Endothelial cell of umbilical vein (primary cell): Measurements from ENCODE around the gene NAV2. TPM values are rescaled to one million over a fixed set of nuclear protein-coding genes. Genes with fewer than 3 reads are reported as not detected.

Experiments used
- BruUV-seq: library from RNA; stranded (reverse); fragments of 400-500 nt; replicated peaks from 2 replicates; lab custom pipeline; 2021; lab: Mats Ljungman, UMichigan
- CTCF ChIA-PET: fragments of 300-600, 350-600 bp; sonication (Branson Sonifier 250); formaldehyde crosslinking; loops from one replicate; lab custom pipeline; 2021; ENCODE audit warnings: antibody characterized with exemption, inconsistent platforms; lab: Charles Lee
- POLR2A ChIA-PET: fragments of 300-600, 350-600 bp; sonication (Branson Sonifier 250); formaldehyde crosslinking; loops from one replicate; lab custom pipeline; 2021; ENCODE audit warnings: antibody characterized with exemption, inconsistent platforms; lab: Charles Lee
- DNase-seq: peaks from one replicate; pipeline ENCODE4 v3.0.0-alpha.2; 2011; ENCODE audit warnings: low read depth, low spot score
- FAIRE-seq: peaks from 2 replicates; lab custom pipeline; 2011; peaks lifted over from hg19 to GRCh38; lab: Jason Lieb, UNC
- H2AFZ ChIP-seq: 2 replicates; pipeline ENCODE4 v1.6.0; 2012; ENCODE audit warnings: low read depth, low read length, control low read depth, inconsistent platforms
- H3K27ac ChIP-seq: 2 replicates; pipeline ENCODE4 v1.5.1; 2011; ENCODE audit warnings: low read depth, mild to moderate bottlenecking, control low read depth, low read length, moderate library complexity; ENCODE audit not compliant: insufficient read depth
- H3K27me3 ChIP-seq, 2 experiments: 2 replicates each; pipeline versions ENCODE4 v1.6.0 to v1.6.1; 2011; ENCODE audit warnings: low read length in 2 of 2, mixed read lengths in 1 of 2; ENCODE audit not compliant: control insufficient read depth in 2 of 2, insufficient read depth in 2 of 2
- H3K36me3 ChIP-seq, 2 experiments: 2 replicates in 1 of 2; 3 replicates in 1 of 2; pipeline ENCODE4 v1.5.1; 2011; ENCODE audit warnings: low read length in 2 of 2, mild to moderate bottlenecking in 1 of 2, moderate library complexity in 1 of 2; ENCODE audit not compliant: control insufficient read depth in 2 of 2, insufficient read depth in 2 of 2; ENCODE audit errors: extremely low read depth in 1 of 2
- H3K4me1 ChIP-seq: 3 replicates; pipeline ENCODE4 v1.5.1; 2011; ENCODE audit warnings: mild to moderate bottlenecking, low read length; ENCODE audit not compliant: control insufficient read depth, insufficient read depth; ENCODE audit errors: extremely low read depth
- H3K4me2 ChIP-seq: 2 replicates; pipeline ENCODE4 v1.6.1; 2011; ENCODE audit warnings: low read length, control low read depth, mixed read lengths; ENCODE audit not compliant: insufficient read depth
- H3K4me3 ChIP-seq, 3 experiments: fragments of 200-600 bp in 1 of 3; sonication (generic), shearing (Covaris generic) in 1 of 3; replicated peaks in 1 of 3; 2 replicates each; pipeline ENCODE4 v1.5.1; 2011 to 2016; ENCODE audit warnings: control low read depth in 3 of 3, low read length in 3 of 3, mild to moderate bottlenecking in 2 of 3, inconsistent platforms in 1 of 3, low read depth in 1 of 3, moderate library complexity in 1 of 3; ENCODE audit not compliant: insufficient read depth in 1 of 3
- H3K79me2 ChIP-seq: 2 replicates; pipeline ENCODE4 v1.6.0; 2012; ENCODE audit warnings: low read length, inconsistent platforms; ENCODE audit not compliant: control insufficient read depth, insufficient read depth
- H3K9ac ChIP-seq: replicated peaks from 2 replicates; pipeline ENCODE3; 2011; ENCODE audit warnings: low read length, control low read depth; ENCODE audit not compliant: insufficient read depth; ENCODE audit errors: extremely low read depth
- H3K9me1 ChIP-seq: replicated peaks from 3 replicates; pipeline ENCODE4 v1.6.0; 2011; ENCODE audit warnings: mild to moderate bottlenecking, low read length; ENCODE audit not compliant: control insufficient read depth, insufficient read depth; ENCODE audit errors: extremely low read depth
- H3K9me3 ChIP-seq: replicated peaks from 2 replicates; pipeline ENCODE4 v1.5.1; 2012; ENCODE audit warnings: low read length, inconsistent platforms; ENCODE audit not compliant: control insufficient read depth, insufficient read depth
- H4K20me1 ChIP-seq: replicated peaks from 2 replicates; pipeline ENCODE3; 2011; ENCODE audit warnings: mild to moderate bottlenecking, low read length; ENCODE audit not compliant: control insufficient read depth, insufficient read depth; ENCODE audit errors: extremely low read depth
- CTCF ChIP-seq, 2 donors: IDR thresholded peaks; 1 replicate in 1 of 2; 2 replicates in 1 of 2; pipeline ENCODE4 v1.5.1; 2011; ENCODE audit warnings: low read length in 2 of 2, mild to moderate bottlenecking in 2 of 2, moderate library complexity in 2 of 2, control low read depth in 1 of 2, inconsistent platforms in 1 of 2, low read depth in 1 of 2; ENCODE audit not compliant: insufficient read depth in 1 of 2; ENCODE audit errors: extremely low read depth in 1 of 2
- EZH2 ChIP-seq: IDR thresholded peaks from 2 replicates; pipeline ENCODE4 v1.6.1; 2012; ENCODE audit warnings: borderline replicate concordance, low read depth, mild to moderate bottlenecking, moderate library complexity, low read length, inconsistent platforms; ENCODE audit not compliant: severe bottlenecking
- FOS ChIP-seq: IDR thresholded peaks from 2 replicates; pipeline ENCODE4 v1.6.1; 2011; ENCODE audit warnings: mild to moderate bottlenecking, low read length, moderate library complexity, borderline replicate concordance; ENCODE audit not compliant: insufficient read depth
- GATA2 ChIP-seq: IDR thresholded peaks from 2 replicates; pipeline ENCODE4 v1.7.0; 2011; ENCODE audit warnings: low read depth, mild to moderate bottlenecking, moderate library complexity, mixed read lengths, low read length; ENCODE audit not compliant: insufficient read length, insufficient read depth
- JUN ChIP-seq: IDR thresholded peaks from 2 replicates; pipeline ENCODE4 v1.6.1; 2011; ENCODE audit warnings: borderline replicate concordance, low read depth; ENCODE audit not compliant: insufficient read length, insufficient read depth
- MAX ChIP-seq: IDR thresholded peaks from 2 replicates; pipeline ENCODE4 v1.6.1; 2011; ENCODE audit not compliant: insufficient read depth, insufficient read length
- MYC ChIP-seq: IDR thresholded peaks from one replicate; pipeline ENCODE4 v1.6.1; 2011; ENCODE audit warnings: mild to moderate bottlenecking, low read depth, low read length
- POLR2A ChIP-seq: IDR thresholded peaks from 2 replicates; pipeline ENCODE4 v1.6.1; 2012; ENCODE audit warnings: low read depth, mild to moderate bottlenecking, control low read depth, low read length
- POLR2AphosphoS5 ChIP-seq: IDR thresholded peaks from 2 replicates; pipeline ENCODE4 v1.6.1; 2012; ENCODE audit warnings: low read depth, mild to moderate bottlenecking, control low read depth, low read length, moderate library complexity; ENCODE audit not compliant: insufficient read depth
- dilution Hi-C: fragments of 300-500 bp; cut with MboI; formaldehyde crosslinking; loops from one replicate; pipeline ENCODE4 v1.15.0; 2019; ENCODE audit warnings: low sequenced_read_pairs; ENCODE audit not compliant: extremely low pct_ligation_motif_present
- intact Hi-C: fragments of 100-400 bp; cut with micrococcal nuclease; formaldehyde crosslinking; loops from one replicate; pipeline ENCODE4 v1.10.0; 2022
- polyA plus RNA-seq, 4 experiments: library from polyadenylated mRNA; depleted of rRNA in 3 of 4; stranded (reverse) in 3 of 4; unstranded in 1 of 4; fragments of >200 nt; gene quantifications; 2 replicates each; pipeline versions ENCODE4 v1.2.1 to v1.2.3, GENCODE V29; 2011 to 2012; ENCODE audit warnings: missing spikeins in 1 of 4
- total RNA-seq: library from RNA; stranded (reverse); gene quantifications from 2 replicates; pipeline ENCODE4 v1.2.3, GENCODE V29; 2021

The NAV2 gene
- total and polyA plus RNA-seq, 2 donors (not counting 3 experiments of a cell fraction or from before 2014, with no cell fraction given) = 10.9 to 68.0 TPM

DNA sequence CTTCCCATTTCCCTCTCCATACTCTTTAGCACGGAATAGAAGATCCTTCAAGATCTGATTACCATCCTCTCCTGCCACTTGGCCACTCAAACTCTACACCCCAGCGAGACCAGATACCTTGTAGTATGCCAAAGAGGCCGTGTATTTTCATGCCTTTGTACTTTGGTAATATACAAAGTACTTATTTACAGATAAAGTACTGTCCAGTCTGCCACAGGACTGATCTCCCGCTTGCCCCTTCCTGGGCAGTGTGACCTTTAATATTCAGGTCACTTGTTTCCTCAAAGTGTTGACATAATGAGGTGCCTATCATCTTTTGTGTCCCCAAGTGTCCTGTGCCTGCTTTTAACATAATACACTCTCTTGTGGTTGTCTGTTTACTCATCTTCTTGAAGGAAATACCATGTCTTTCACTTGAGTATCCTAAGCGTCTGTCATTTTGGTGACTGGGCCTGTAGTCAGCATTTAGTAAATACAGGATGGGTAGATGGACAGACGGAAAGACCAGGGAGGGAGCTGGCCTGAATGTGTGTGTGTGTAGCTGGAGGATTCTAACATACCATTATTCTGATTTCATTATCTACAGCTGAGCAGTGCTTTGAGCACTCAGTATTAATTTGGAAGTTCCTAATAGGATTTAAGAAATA lies 137.4 kb downstream of the NAV2 start:
- ChIA-PET POLR2A (no interaction called here), CTCF (no interaction called here)
- Histone ChIP-seq H3K79me2 (peaks cover 61% of the 10 kb centered on the region), H2AFZ (no peak overlapping the region), H3K9ac (no peak overlapping the region), H3K4me1 (peaks cover 1% of the 10 kb centered on the region), H3K9me3 (no peaks in the 10 kb centered on the region), H3K27me3 (no peaks in the 10 kb centered on the region), H4K20me1 (no peaks in the 10 kb centered on the region), H3K4me2 (no peak overlapping the region), H3K36me3 (peaks cover 0 to 10% of the 10 kb centered on the region in 2 experiments), H3K9me1 (no peaks in the 10 kb centered on the region), H3K4me3 (no peak overlapping the region), H3K27ac (no peak overlapping the region)
- dilution Hi-C loops (no loop called here), intact Hi-C loops (no loop called here)
- BruUV-seq = no TSS peak
- FAIRE-seq (no peak), DNase-seq (no peak)
- no peak for TF ChIP-seq FOS
- no peak for TF ChIP-seq MYC
- no peak for TF ChIP-seq POLR2A
- TF ChIP-seq GATA2 = no peak
- TF ChIP-seq MAX = no peak
- TF ChIP-seq JUN = no peak
- no peak for TF ChIP-seq POLR2AphosphoS5
- no peak for TF ChIP-seq EZH2
- TF ChIP-seq CTCF (IDR thresholded peaks at IDR 0.05; ENCODE audit: extremely low read depth in 1 of 2, insufficient read depth in 1 of 2, low read depth in 1 of 2, low read length in 2 of 2) = no peak
